ENCODE measurements around the gene MYBPH. TPM values are rescaled to one million over a fixed set of nuclear protein-coding genes. Genes with fewer than 3 reads are reported as not detected.
A peak's percentile ranks its signal among the peaks of the same experiment; 100 is the strongest.

MYBPH gene
- total RNA-seq, 2 donors from 2014 or later = not detected

GRCh38 chr1:203158960-203159665, 16.5 kb downstream of the MYBPH start:
- no peak overlapping the region for H3K27ac Mint-ChIP-seq
- H3K9me3 Mint-ChIP-seq = no peaks in the 10 kb centered on the region
- H3K4me3 Mint-ChIP-seq = no peak overlapping the region

GRCh38 chr1:203158423-203158822, 17.2 kb downstream of the MYBPH start:
- peaks cover 12% of the 10 kb centered on the region for H3K27me3 Mint-ChIP-seq
- no peaks in the 10 kb centered on the region for H3K9me3 Mint-ChIP-seq
- H3K4me1 Mint-ChIP-seq = no peaks in the 10 kb centered on the region
- H3K27ac Mint-ChIP-seq = no peak overlapping the region
- H3K4me3 Mint-ChIP-seq = no peak overlapping the region
- no peaks in the 10 kb centered on the region for H3K36me3 Mint-ChIP-seq (ENCODE audit: low read depth)
- no peak for ATAC-seq (replicated peaks)

More at GRCh38 chr1:203158960-203159665, 16.5 kb downstream of the MYBPH start:
- Mint-ChIP-seq H3K4me1 (no peaks in the 10 kb centered on the region), H3K36me3 (ENCODE audit: low read depth) (no peaks in the 10 kb centered on the region), H3K27me3 (peaks cover 12% of the 10 kb centered on the region)
- no peak for ATAC-seq (replicated peaks)

GRCh38 chr1:203156280-203156679, 19.3 kb downstream of the MYBPH start:
- Mint-ChIP-seq H3K27ac (no peak overlapping the region), H3K36me3 (ENCODE audit: low read depth) (no peaks in the 10 kb centered on the region), H3K27me3 (peaks cover 7% of the 10 kb centered on the region), H3K4me3 (no peak overlapping the region), H3K9me3 (no peaks in the 10 kb centered on the region), H3K4me1 (no peaks in the 10 kb centered on the region)
- ATAC-seq (replicated peaks) = no peak

GRCh38 chr1:203153989-203154821, 21.4 kb downstream of the MYBPH start:
- peaks cover 3% of the 10 kb centered on the region for H3K27me3 Mint-ChIP-seq
- peak; percentile 26 for ATAC-seq (replicated peaks)
- no peaks in the 10 kb centered on the region for H3K36me3 Mint-ChIP-seq (ENCODE audit: low read depth)
- H3K27ac Mint-ChIP-seq = no peak overlapping the region
- no peaks in the 10 kb centered on the region for H3K9me3 Mint-ChIP-seq
- no peak overlapping the region for H3K4me3 Mint-ChIP-seq
- no peaks in the 10 kb centered on the region for H3K4me1 Mint-ChIP-seq

- H3K9me3 Mint-ChIP-seq = no peaks in the 10 kb centered on the region
- no peak for ATAC-seq (replicated peaks)
- H3K4me1 Mint-ChIP-seq = no peaks in the 10 kb centered on the region
- H3K27me3 Mint-ChIP-seq = peaks cover 3% of the 10 kb centered on the region
- no peaks in the 10 kb centered on the region for H3K36me3 Mint-ChIP-seq (ENCODE audit: low read depth)
- H3K27ac Mint-ChIP-seq = no peak overlapping the region
- no peak overlapping the region for H3K4me3 Mint-ChIP-seq
Measured at GRCh38 chr1:203153051-203153988, 22.3 kb downstream of the MYBPH start.

- no peaks in the 10 kb centered on the region for H3K9me3 Mint-ChIP-seq
Measured at GRCh38 chr1:203152158-203153034, 23.2 kb downstream of the MYBPH start.

GRCh38 chr1:203151362-203152157, 24.1 kb downstream of the MYBPH start:
- Mint-ChIP-seq H3K4me1 (no peaks in the 10 kb centered on the region), H3K4me3 (no peak overlapping the region), H3K36me3 (ENCODE audit: low read depth) (no peaks in the 10 kb centered on the region), H3K27me3 (peaks cover 3% of the 10 kb centered on the region), H3K9me3 (no peaks in the 10 kb centered on the region), H3K27ac (no peak overlapping the region)
- ATAC-seq (replicated peaks) = no peak

More at GRCh38 chr1:203152158-203153034, 23.2 kb downstream of the MYBPH start:
- Mint-ChIP-seq H3K4me3 (no peak overlapping the region), H3K4me1 (no peaks in the 10 kb centered on the region), H3K36me3 (ENCODE audit: low read depth) (no peaks in the 10 kb centered on the region), H3K27me3 (peaks cover 3% of the 10 kb centered on the region), H3K27ac (no peak overlapping the region)
- ATAC-seq (replicated peaks) = no peak

- H3K36me3 Mint-ChIP-seq (ENCODE audit: low read depth) = no peaks in the 10 kb centered on the region
- no peaks in the 10 kb centered on the region for H3K9me3 Mint-ChIP-seq
- no peak overlapping the region for H3K27ac Mint-ChIP-seq
- H3K4me3 Mint-ChIP-seq = no peak overlapping the region
- no peak for ATAC-seq (replicated peaks)
- no peaks in the 10 kb centered on the region for H3K4me1 Mint-ChIP-seq
- H3K27me3 Mint-ChIP-seq = no peaks in the 10 kb centered on the region
Measured at GRCh38 chr1:203150511-203151297, 24.9 kb downstream of the MYBPH start.

GRCh38 chr1:203149188-203149840, 26.3 kb downstream of the MYBPH start:
- Mint-ChIP-seq H3K9me3 (no peaks in the 10 kb centered on the region), H3K4me1 (no peaks in the 10 kb centered on the region), H3K4me3 (no peak overlapping the region), H3K36me3 (ENCODE audit: low read depth) (no peaks in the 10 kb centered on the region), H3K27me3 (no peaks in the 10 kb centered on the region), H3K27ac (no peak overlapping the region)
- ATAC-seq (replicated peaks) = no peak

- no peaks in the 10 kb centered on the region for H3K27me3 Mint-ChIP-seq
- no peak overlapping the region for H3K4me3 Mint-ChIP-seq
- ATAC-seq (replicated peaks) = no peak
- H3K36me3 Mint-ChIP-seq (ENCODE audit: low read depth) = no peaks in the 10 kb centered on the region
- H3K9me3 Mint-ChIP-seq = no peaks in the 10 kb centered on the region
- H3K4me1 Mint-ChIP-seq = no peaks in the 10 kb centered on the region
- H3K27ac Mint-ChIP-seq = no peak overlapping the region
Measured at GRCh38 chr1:203148579-203148978, 27.0 kb downstream of the MYBPH start.

GRCh38 chr1:203148127-203148526, 27.5 kb downstream of the MYBPH start:
- Mint-ChIP-seq H3K27ac (no peak overlapping the region), H3K4me3 (no peak overlapping the region), H3K27me3 (no peaks in the 10 kb centered on the region), H3K4me1 (no peaks in the 10 kb centered on the region), H3K9me3 (no peaks in the 10 kb centered on the region), H3K36me3 (ENCODE audit: low read depth) (no peaks in the 10 kb centered on the region)
- no peak for ATAC-seq (replicated peaks)

- H3K27ac Mint-ChIP-seq = no peak overlapping the region
- no peaks in the 10 kb centered on the region for H3K36me3 Mint-ChIP-seq (ENCODE audit: low read depth)
- H3K9me3 Mint-ChIP-seq = no peaks in the 10 kb centered on the region
- H3K4me3 Mint-ChIP-seq = no peak overlapping the region
- no peaks in the 10 kb centered on the region for H3K27me3 Mint-ChIP-seq
- H3K4me1 Mint-ChIP-seq = no peaks in the 10 kb centered on the region
- ATAC-seq (replicated peaks) = no peak
Measured at GRCh38 chr1:203147376-203147775, 28.2 kb downstream of the MYBPH start.
